Left lung (tissue), 10 donors: ENCODE data around the gene TMPRSS13. TPM values are rescaled to one million over a fixed set of nuclear protein-coding genes. Genes with fewer than 3 reads are reported as not detected.
A peak's percentile ranks its signal among the peaks of the same experiment; 100 is the strongest.
"Not testable (repeated sequence)": the region's sequence is repeated elsewhere in the genome, so short reads cannot be mapped to it uniquely, and the experiment has no call there.

Experiments used
- ATAC-seq: fragments of 200-7000 bp; cut with Tn5 transposase; one replicate; pipeline ENCODE4 v1.9.1; 2020; ENCODE audit warnings: moderate library complexity
- DNase-seq, 4 donors: peaks; one replicate each; pipeline ENCODE4 v3.0.0-alpha.2; 2013 to 2020
- H3K27ac ChIP-seq, 2 donors: fragments of 200-600 bp; sonication (generic) in 1 of 2; one replicate each; pipeline versions ENCODE4 v1.5.0 to v1.8.0; 2020 to 2021
- H3K27me3 ChIP-seq, 2 donors: fragments of 200-600 bp; sonication (generic) in 1 of 2; one replicate each; pipeline versions ENCODE4 v1.5.0 to v1.8.0; 2020 to 2021
- H3K36me3 ChIP-seq, 2 donors: fragments of 200-600 bp; sonication (generic) in 1 of 2; one replicate each; pipeline versions ENCODE4 v1.5.0 to v1.8.0; 2020 to 2021
- H3K4me1 ChIP-seq, 2 donors: fragments of 200-600 bp; one replicate each; pipeline ENCODE4 v1.8.0; 2021
- H3K4me3 ChIP-seq, 2 donors: fragments of 200-600 bp; sonication (generic) in 1 of 2; one replicate each; pipeline versions ENCODE4 v1.5.0 to v1.8.0; 2020 to 2021; ENCODE audit warnings: mild to moderate bottlenecking in 1 of 2
- H3K9me3 ChIP-seq, 2 donors: fragments of 200-600 bp; sonication (generic) in 1 of 2; one replicate each; pipeline versions ENCODE4 v1.5.0 to v1.8.0; 2020 to 2021
- CTCF ChIP-seq, 2 donors: fragments of 200-600 bp; sonication (generic) in 1 of 2; IDR thresholded peaks; one replicate each; pipeline versions ENCODE4 v1.5.0 to v1.8.0; 2021; ENCODE audit warnings: antibody characterized with exemption in 2 of 2
- intact Hi-C, 2 donors: fragments of 100-400 bp; cut with DNase I; formaldehyde crosslinking; loops; one replicate each; pipeline versions ENCODE4 v1.11.2 to v1.14.2; 2022
- polyA plus RNA-seq, 6 donors: library from polyadenylated mRNA; unstranded; fragments of 120-200 nt; gene quantifications; one replicate each; pipeline ENCODE4 v1.2.1, GENCODE V29; 2013; ENCODE audit not compliant: insufficient read length in 6 of 6
- total RNA-seq, 2 donors: library from RNA; stranded (reverse); fragmentation: NEBNext Ultra II Directional; extraction: Animal tissue kit (Norgen Biotek cat#: 25700); gene quantifications; one replicate each; pipeline ENCODE4 v1.2.1, GENCODE V29; 2021
- donor health status: DM: no; HTN: yes; CAD: no.
- donor health status: DM: no; HTN: no; CAD: no.

The TMPRSS13 gene
- total and polyA plus RNA-seq, 8 donors = 4.6 to 10.7 (median 8.1) TPM

GRCh38 chr11:117950301-117950700 lies 21.1 kb upstream of the TMPRSS13 start:
- DNase-seq = no peak
- peak; percentile 15 for ATAC-seq
- Histone ChIP-seq H3K9me3 (no peaks in the 10 kb centered on the region), H3K4me3 (no peak overlapping the region), H3K27ac (no peak overlapping the region), H3K4me1 (peaks cover 4 to 62% of the 10 kb centered on the region in 2 donors), H3K27me3 (no peaks in the 10 kb centered on the region), H3K36me3 (no peaks in the 10 kb centered on the region)
- intact Hi-C loops = no loop called here
- no peak for TF ChIP-seq CTCF (IDR thresholded peaks at IDR 0.05)

GRCh38 chr11:117949062-117949461 lies 19.9 kb upstream of the TMPRSS13 start:
- Histone ChIP-seq H3K4me3 (no peak overlapping the region), H3K27me3 (no peaks in the 10 kb centered on the region), H3K4me1 (peaks cover 4 to 70% of the 10 kb centered on the region in 2 donors), H3K9me3 (no peaks in the 10 kb centered on the region), H3K36me3 (no peaks in the 10 kb centered on the region), H3K27ac (no peak overlapping the region)
- intact Hi-C loops = loop anchor here in 1 of 2 donors (5.0 to 10.0 kb wide), 2 partner anchors 106 to 107 kb away; no protein-coding TSS in a partner anchor
- DNase-seq (no peak), ATAC-seq (no peak)
- no peak for TF ChIP-seq CTCF (IDR thresholded peaks at IDR 0.05)

GRCh38 chr11:117948466-117948865 lies 19.3 kb upstream of the TMPRSS13 start:
- H3K4me1 ChIP-seq = peaks cover 4 to 69% of the 10 kb centered on the region in 2 donors
- not testable (repeated sequence) for H3K9me3 ChIP-seq, H3K27me3 ChIP-seq, H3K36me3 ChIP-seq, DNase-seq, H3K27ac ChIP-seq, H3K4me3 ChIP-seq, ATAC-seq
- intact Hi-C loops = loop anchor here in 1 of 2 donors (5.0 to 10.0 kb wide), 2 partner anchors 106 kb away; no protein-coding TSS in a partner anchor

GRCh38 chr11:117947751-117948150 lies 18.5 kb upstream of the TMPRSS13 start:
- not testable (repeated sequence) for H3K9me3 ChIP-seq, H3K36me3 ChIP-seq, H3K27me3 ChIP-seq, H3K27ac ChIP-seq, H3K4me3 ChIP-seq, DNase-seq, ATAC-seq
- intact Hi-C loops = loop anchor here in 1 of 2 donors (5.0 to 10.0 kb wide), 2 partner anchors 105 to 107 kb away; no protein-coding TSS in a partner anchor
- H3K4me1 ChIP-seq = peaks cover 0 to 62% of the 10 kb centered on the region in 2 donors

GRCh38 chr11:117946842-117947526 lies 17.8 kb upstream of the TMPRSS13 start:
- Histone ChIP-seq H3K4me3 (no peak overlapping the region), H3K27me3 (no peaks in the 10 kb centered on the region), H3K36me3 (no peaks in the 10 kb centered on the region), H3K9me3 (no peaks in the 10 kb centered on the region), H3K4me1 (peaks cover 0 to 55% of the 10 kb centered on the region in 2 donors), H3K27ac (no peak overlapping the region)
- DNase-seq = peak; percentile 85 to 94 (median 90)
- peak; percentile 97 to 99 for TF ChIP-seq CTCF (IDR thresholded peaks at IDR 0.05)
- peak; percentile 97 for ATAC-seq
- intact Hi-C loops = loop anchor here in 1 of 2 donors (5.0 to 10.0 kb wide), 2 partner anchors 105 to 108 kb away; no protein-coding TSS in a partner anchor

- ATAC-seq = no peak
- no peak for DNase-seq
- intact Hi-C loops = loop anchor here in 1 of 2 donors (5.0 to 10.0 kb wide), 2 partner anchors 104 to 109 kb away; no protein-coding TSS in a partner anchor
- no peaks in the 10 kb centered on the region for H3K9me3 ChIP-seq
- TF ChIP-seq CTCF (IDR thresholded peaks at IDR 0.05) = no peak
- H3K4me3 ChIP-seq = no peak overlapping the region
- no peaks in the 10 kb centered on the region for H3K36me3 ChIP-seq
- H3K27ac ChIP-seq = no peak overlapping the region
- H3K27me3 ChIP-seq = no peaks in the 10 kb centered on the region
- peaks cover 0 to 49% of the 10 kb centered on the region in 2 donors for H3K4me1 ChIP-seq
Observed at GRCh38 chr11:117946156-117946841, 17.1 kb upstream of the TMPRSS13 start.
